ENCODE measurements around the gene PCDHGA8. TPM values are rescaled to one million over a fixed set of nuclear protein-coding genes. Genes with fewer than 3 reads are reported as not detected.

The PCDHGA8 gene
- total RNA-seq, 2 donors from 2014 or later: 7.5 to 13.9 TPM

DNA sequence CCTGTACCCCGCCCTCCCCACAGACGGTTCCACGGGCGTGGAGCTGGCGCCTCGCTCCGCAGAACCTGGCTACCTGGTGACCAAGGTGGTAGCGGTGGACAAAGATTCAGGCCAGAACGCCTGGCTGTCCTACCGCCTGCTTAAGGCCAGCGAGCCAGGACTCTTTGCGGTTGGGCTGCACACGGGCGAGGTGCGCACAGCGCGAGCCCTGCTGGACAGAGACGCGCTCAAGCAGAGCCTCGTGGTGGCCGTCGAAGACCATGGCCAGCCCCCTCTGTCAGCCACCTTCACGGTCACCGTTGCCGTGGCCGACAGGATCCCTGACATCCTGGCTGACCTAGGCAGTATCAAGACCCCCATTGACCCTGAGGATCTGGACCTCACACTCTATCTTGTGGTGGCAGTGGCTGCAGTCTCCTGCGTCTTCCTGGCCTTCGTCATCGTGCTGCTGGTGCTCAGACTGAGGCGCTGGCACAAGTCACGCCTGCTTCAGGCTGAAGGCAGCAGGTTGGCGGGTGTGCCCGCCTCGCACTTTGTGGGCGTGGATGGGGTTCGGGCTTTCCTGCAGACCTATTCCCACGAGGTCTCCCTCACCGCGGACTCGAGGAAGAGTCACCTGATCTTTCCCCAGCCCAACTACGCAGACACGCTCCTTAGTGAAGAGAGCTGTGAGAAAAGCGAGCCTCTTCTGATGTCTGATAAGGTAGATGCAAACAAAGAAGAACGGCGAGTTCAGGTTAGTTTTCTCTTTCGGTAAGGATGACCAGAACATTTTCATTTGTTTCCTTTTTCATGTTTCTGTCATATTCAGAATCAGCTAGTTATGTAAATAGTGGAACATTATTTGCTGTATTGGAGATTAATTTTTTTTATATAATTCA lies 26.2 kb upstream of the PCDHGA8 start:
- Histone ChIP-seq H3K4me3 (peak overlapping the region; percentile 13), H3K27ac (no peak overlapping the region), H3K4me1 (ENCODE audit: control insufficient read depth in 1 of 2, low read depth in 2 of 2) (no peaks in the 10 kb centered on the region), H3K36me3 (no peaks in the 10 kb centered on the region), H3K27me3 (replicated peaks; ENCODE audit: insufficient read depth) (no peaks in the 10 kb centered on the region), H3K9me3 (peaks cover 85% of the 10 kb centered on the region)
- DNase-seq (ENCODE audit: low spot score): no peak
- TF ChIP-seq, protein P1, sequence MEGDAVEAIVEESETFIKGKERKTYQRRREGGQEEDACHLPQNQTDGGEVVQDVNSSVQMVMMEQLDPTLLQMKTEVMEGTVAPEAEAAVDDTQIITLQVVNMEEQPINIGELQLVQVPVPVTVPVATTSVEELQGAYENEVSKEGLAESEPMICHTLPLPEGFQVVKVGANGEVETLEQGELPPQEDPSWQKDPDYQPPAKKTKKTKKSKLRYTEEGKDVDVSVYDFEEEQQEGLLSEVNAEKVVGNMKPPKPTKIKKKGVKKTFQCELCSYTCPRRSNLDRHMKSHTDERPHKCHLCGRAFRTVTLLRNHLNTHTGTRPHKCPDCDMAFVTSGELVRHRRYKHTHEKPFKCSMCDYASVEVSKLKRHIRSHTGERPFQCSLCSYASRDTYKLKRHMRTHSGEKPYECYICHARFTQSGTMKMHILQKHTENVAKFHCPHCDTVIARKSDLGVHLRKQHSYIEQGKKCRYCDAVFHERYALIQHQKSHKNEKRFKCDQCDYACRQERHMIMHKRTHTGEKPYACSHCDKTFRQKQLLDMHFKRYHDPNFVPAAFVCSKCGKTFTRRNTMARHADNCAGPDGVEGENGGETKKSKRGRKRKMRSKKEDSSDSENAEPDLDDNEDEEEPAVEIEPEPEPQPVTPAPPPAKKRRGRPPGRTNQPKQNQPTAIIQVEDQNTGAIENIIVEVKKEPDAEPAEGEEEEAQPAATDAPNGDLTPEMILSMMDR (IDR thresholded peaks at IDR 0.05): no peak
- no peak for ATAC-seq (ENCODE audit: insufficient number of reproducible peaks, low FRiP score, low read depth)

DNA sequence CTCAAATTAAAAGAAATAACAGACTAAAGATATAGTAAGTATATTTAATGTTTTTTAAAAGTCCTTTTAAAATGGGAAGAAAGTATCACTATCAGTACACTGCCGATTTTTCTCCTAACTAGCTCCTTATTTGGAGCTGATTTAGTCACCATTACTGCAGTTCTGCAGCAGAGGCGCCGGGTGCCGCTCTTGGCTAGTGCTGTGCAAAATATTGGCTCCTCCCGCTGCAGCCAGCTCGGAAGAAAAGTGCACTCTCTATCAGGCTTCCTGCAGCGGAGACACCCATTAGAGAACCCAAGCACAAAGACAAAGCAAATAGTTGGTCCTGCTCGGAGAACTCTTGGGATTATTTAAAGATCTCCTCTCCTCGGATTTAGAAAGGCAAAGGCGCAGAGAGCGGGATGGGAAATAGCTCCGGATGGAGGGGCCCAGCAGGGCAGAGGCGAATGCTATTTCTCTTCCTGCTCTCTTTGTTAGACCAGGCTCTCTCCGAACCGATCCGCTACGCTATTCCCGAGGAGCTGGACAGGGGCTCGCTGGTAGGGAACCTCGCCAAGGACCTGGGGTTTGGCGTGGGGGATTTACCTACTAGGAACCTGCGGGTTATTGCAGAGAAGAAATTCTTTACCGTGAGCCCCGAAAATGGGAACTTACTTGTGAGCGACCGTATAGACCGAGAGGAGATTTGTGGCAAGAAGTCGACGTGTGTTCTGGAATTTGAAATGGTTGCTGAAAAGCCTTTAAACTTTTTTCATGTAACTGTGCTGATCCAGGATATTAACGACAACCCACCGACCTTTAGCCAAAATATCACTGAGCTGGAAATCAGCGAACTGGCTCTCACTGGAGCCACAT lies 22.2 kb upstream of the PCDHGA8 start, which contains the start of gene PCDHGB3:
Gene PCDHGB3 (plus strand): TSS at position 249 of the 855 bp plus-strand sequence. CDS start 153 bp downstream, at position 402.
- no peaks in the 10 kb centered on the region for H3K27me3 ChIP-seq (replicated peaks; ENCODE audit: insufficient read depth)
- no peaks in the 10 kb centered on the region for H3K4me1 ChIP-seq (ENCODE audit: control insufficient read depth in 1 of 2, low read depth in 2 of 2)
- no peak within 1 kb of the TSS for H3K27ac ChIP-seq
- TF ChIP-seq, protein P1 (IDR thresholded peaks at IDR 0.05): no peak
- ATAC-seq (ENCODE audit: insufficient number of reproducible peaks, low FRiP score, low read depth) (no peak), DNase-seq (ENCODE audit: low spot score) (no peak)
- H3K4me3 ChIP-seq: peak within 1 kb of the TSS; percentile 41
- peaks cover 93% of the 10 kb centered on the region for H3K9me3 ChIP-seq
- H3K36me3 ChIP-seq: no peaks in the 10 kb centered on the region

DNA sequence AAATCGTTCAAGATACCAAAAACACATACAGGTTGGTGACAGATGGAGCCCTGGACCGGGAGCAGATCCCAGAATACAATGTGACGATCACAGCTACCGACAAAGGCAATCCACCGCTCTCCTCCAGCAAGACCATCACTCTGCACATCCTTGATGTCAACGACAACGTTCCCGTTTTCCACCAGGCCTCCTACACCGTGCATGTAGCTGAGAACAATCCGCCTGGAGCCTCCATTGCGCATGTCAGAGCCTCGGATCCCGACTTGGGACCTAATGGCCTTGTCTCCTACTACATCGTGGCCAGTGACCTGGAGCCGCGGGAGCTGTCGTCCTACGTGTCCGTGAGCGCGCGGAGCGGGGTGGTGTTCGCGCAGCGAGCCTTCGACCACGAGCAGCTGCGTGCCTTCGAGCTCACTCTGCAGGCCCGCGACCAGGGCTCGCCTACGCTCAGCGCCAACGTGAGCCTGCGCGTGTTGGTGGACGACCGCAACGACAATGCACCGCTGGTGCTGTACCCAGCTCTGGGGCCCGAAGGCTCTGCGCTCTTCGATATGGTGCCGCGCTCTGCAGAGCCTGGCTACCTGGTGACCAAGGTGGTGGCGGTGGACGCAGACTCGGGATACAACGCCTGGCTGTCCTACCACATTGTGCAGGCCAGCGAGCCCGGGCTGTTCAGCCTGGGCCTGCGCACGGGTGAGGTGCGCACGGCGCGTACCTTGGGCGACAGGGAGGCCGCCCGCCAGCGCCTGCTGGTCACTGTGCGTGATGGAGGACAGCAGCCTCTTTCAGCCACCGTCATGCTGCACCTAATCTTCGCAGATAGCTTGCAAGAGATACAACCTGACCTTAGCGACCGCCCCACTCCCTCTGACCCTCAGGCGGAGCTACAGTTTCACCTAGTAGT lies 20.6 kb upstream of the PCDHGA8 start:
- H3K36me3 ChIP-seq: no peaks in the 10 kb centered on the region
- DNase-seq (ENCODE audit: low spot score): no peak
- TF ChIP-seq, protein P1 (IDR thresholded peaks at IDR 0.05): no peak
- peaks cover 89% of the 10 kb centered on the region for H3K9me3 ChIP-seq
- no peaks in the 10 kb centered on the region for H3K27me3 ChIP-seq (replicated peaks; ENCODE audit: insufficient read depth)
- H3K4me1 ChIP-seq (ENCODE audit: control insufficient read depth in 1 of 2, low read depth in 2 of 2): no peaks in the 10 kb centered on the region
- no peak for ATAC-seq (ENCODE audit: insufficient number of reproducible peaks, low FRiP score, low read depth)
- H3K4me3 ChIP-seq: peak overlapping the region; percentile 24
- H3K27ac ChIP-seq: no peak overlapping the region

DNA sequence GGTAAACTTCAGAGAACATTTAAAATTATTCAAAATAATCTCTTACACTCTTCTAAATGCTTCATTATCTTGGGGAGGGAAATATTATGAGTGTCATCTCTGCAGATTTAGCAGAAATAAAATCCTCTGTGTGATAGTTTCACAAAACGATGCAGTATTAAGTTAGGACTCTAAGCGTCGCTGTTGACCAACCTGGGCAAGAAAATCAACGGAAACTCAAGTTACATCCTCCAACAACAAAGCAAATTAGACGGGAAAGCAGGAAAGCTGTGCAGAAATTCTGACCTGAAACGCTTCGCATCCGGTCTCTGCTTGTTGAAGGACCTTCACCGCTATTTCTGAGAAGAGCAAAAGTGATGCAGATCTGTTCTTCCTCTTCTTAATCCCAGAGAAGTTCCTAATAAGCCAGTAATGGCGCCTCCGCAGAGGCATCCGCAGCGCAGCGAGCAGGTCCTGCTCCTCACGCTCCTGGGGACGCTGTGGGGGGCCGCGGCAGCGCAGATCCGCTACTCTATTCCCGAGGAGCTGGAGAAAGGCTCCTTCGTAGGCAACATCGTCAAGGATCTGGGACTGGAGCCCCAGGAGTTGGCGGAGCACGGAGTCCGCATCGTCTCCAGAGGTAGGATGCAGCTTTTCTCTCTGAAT lies 18.6 kb upstream of the PCDHGA8 start, which contains the start of gene PCDHGA6:
Gene PCDHGA6 (plus strand): TSS at position 219 of the 645 bp plus-strand sequence. CDS start 193 bp downstream, at position 412.
- H3K4me1 ChIP-seq (ENCODE audit: control insufficient read depth in 1 of 2, low read depth in 2 of 2): no peaks in the 10 kb centered on the region
- no peaks in the 10 kb centered on the region for H3K36me3 ChIP-seq
- H3K9me3 ChIP-seq: peaks cover 94% of the 10 kb centered on the region
- H3K27ac ChIP-seq: no peak within 1 kb of the TSS
- peak within 1 kb of the TSS; percentile 18 for H3K4me3 ChIP-seq
- ATAC-seq (ENCODE audit: insufficient number of reproducible peaks, low FRiP score, low read depth): no peak
- H3K27me3 ChIP-seq (replicated peaks; ENCODE audit: insufficient read depth): no peaks in the 10 kb centered on the region
- TF ChIP-seq, protein P1 (IDR thresholded peaks at IDR 0.05): no peak
- no peak for DNase-seq (ENCODE audit: low spot score)
